GM19240 (cell line): ENCODE data around the gene SDK2.
A peak's percentile ranks its signal among the peaks of the same experiment; 100 is the strongest.
"Not testable (repeated sequence)": the region's sequence is repeated elsewhere in the genome, so short reads cannot be mapped to it uniquely, and the experiment has no call there.

ENCODE experiments used
- DNase-seq: peaks from one replicate; pipeline ENCODE4 v3.0.0; 2011; ENCODE audit warnings: low spot score; ENCODE audit not compliant: insufficient read length

The SDK2 gene

DNA sequence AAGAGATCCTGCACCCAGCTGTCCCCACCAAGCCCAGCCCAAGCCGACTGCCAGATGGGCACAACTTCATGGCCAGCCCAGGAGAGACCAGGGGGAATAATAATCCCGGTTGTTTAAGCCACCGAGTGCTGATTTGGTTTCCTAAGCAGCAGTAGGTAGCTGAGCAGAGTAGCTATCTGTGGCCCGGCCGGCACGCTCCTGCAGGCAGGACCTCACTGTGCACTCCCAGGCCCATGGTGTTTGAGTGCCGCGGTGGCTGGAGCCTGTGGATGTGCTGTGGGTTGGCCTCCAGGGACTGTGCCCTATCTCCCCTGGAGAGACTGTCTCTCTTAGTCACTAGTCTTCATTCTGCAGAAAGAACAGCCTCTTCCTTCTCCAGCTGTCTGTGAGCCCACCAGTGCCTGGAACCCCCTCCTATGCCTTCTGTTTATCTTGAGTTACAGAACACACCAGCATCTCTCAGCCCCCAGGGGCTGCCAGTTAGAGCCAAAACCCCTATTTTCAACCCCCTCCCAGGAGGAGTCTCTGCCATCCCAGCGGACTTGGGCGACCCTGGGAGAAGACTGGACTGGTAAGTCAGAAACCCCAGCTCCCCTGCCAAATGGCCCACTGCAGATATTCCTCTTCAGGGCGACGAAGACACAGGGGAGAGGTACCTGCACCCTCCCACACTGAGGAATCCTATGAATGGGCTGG, 152.0 kb downstream of the SDK2 start:
- DNase-seq: no peak

DNA sequence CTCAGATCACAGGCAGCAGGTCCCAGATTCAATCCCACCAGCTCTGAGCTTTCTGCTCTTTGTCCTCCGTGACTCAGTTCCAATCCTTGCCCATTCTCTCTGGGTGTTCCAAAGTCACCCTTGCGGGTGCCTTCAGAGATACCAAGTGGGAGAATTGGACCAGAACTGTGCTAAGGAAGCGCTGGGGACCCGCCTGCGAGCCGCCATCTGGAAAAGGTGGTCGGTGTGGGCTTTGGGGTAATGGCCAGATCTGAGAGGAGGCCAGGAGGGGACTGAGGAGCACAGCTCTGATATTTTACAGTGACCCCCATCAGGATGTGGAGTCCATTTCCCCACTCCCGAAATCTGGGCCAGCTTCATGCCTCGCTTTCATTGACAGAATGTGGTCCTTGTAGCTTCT, 152.6 kb downstream of the SDK2 start:
- no peak for DNase-seq

DNA sequence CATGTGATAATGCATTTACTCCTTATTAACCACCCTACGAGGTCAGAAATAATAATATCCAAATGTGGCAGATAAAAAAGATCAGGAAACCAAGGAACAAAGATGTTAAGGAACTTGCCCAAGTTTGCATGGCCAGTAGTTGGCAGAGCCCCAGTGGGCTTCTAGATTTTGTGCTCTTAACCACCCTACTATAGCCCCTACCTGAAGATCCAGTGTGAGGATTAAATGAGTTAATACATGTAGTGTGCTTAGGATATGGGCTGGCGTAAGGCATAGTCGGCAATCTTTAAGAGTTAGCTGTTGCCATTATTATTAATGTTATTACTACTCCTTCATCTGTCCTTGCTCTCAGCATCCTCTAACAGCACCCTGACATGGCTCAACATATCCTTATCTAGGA, 153.4 kb downstream of the SDK2 start:
- no peak for DNase-seq

DNA sequence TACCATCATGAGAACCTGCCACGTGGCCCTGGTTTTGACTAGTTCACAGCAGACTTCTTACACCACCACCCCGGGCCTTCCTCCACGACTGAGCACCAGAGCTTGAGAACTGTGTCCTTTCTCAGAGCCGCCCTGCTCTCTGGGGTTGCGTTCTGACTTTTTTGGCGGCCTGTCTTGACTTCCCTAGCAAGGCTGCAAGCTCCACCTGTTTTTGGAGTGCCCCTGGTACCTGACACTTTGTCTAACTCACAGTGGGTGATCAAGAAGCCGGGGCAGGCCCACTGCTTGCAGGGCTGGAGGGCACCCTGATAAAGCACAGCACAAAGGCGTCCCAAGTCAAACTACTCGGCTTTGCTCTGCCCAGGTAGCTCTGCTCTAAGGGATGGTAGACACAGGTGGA, 154.3 kb downstream of the SDK2 start:
- no peak for DNase-seq

DNA sequence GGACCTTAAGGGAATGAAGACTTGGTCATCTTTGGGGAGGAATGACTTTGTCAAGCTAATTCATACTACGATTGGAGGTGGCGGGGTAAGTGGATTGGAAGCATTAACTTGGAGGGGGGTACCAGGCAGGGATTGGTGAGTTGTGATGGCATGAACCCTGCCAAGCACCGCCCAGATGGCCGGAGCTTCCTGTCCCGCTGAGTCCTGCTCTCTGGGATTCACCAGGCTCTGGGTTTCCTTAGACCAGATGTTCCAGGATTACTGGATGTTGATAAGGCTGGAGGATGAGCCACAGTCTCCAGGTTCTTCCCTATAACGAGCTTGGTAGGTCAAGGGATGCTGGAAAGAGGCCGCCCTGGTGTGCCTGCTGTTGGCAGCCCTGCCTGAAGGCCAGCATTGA, 154.9 kb downstream of the SDK2 start:
- no peak for DNase-seq

DNA sequence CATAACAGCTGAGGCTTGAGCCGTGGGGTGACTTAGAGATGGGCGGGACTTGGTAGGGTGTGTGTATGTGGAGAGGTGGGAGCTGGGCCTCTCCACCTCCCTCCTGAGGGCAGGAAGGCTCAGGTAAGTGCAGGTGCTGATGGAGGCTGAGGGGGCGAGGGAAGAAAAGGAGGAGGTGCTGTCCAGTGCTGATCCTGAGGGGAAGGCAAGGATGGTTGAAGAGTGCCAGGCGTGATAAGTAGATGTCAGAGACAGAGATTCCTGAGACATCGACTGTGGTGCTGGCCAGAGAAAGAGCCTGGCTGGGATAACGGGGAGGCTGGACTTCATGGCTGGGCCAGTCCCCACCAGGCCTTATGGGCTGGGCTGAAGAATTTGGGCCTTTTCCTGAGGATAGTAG, 159.1 kb downstream of the SDK2 start:
- no peak for DNase-seq

DNA sequence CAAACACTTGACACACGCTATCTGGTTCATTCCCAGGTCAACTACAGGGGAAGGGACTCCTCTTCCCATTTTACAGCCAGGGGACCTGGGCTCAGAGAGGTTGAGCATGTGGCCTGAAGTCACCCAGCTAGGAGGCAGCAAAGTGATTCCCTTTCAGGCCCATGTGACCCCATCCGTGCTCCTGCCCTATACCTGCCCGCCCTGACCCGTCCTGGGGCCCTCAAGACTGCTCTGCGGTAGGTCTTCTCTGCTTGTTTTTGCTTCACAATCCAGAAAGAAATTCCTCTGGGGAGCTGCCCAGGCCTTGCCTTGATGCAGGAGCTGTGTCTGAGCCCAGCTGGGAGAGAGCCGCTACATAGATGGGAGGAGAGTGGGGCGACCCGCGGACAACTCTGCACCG, 161.4 kb downstream of the SDK2 start:
- no peak for DNase-seq

DNA sequence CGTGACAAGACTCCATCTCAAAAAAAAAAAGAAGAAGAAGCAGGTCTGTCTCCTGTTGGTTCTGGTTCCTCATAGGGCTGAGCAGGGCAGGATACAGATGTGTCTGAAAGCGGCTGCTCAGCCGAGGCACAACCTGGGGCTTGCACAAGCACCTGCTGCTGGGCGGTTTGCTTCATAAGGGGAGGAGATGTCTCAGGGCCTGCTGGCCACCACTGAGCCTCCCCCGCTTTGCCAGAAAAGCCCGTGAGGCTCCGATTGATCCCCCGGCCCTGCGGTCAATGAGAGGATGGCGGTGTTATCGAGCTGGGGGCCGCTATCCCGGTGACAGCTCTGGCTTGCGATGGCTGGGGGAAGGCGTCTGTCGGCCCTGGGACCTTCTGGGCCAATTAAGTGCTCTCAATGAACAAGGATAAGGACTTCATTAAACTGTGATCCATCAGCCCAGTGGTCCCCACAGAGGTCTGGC, 162.0 kb downstream of the SDK2 start:
- DNase-seq: no peak

DNA sequence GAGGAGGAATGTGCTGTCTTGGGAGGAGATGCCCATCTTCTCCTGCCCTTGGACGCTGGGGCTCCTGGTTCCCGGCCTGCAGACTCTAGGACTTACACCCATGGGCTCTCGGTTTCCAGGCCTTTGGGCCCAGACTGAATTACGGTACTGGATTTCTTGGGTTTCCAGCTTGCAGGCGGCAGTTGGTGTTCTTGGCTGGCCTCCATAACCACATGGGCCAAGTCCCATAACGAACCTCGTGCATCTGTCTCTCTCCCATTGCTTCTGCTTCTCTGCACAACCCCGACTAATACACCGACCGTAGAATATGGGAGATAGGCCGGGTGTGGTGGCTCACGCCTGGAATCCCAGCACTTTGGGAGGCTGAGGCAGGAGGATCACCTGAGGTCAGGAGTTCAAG, 162.6 kb downstream of the SDK2 start:
- no peak for DNase-seq

DNA sequence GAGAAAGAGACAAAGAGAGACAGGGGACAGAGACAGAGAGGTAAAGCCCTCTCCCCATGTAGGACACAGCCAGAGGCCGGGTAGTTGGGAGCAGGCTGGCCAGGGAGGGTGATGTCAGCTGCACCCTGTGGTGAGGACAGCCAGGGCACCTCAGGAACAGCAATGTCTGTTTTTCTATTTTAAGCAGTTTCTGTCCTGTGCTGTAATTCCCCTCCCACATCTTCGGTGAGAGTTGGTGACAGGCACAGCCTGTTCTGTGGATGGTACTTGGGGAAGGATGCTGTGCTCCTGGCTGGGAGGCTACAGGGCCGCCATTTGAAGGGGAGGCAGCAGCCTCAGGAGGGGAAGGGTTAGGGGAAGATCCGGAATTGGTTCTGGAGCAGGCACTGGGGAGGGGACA, 163.5 kb downstream of the SDK2 start:
- peak; percentile 10 for DNase-seq

DNA sequence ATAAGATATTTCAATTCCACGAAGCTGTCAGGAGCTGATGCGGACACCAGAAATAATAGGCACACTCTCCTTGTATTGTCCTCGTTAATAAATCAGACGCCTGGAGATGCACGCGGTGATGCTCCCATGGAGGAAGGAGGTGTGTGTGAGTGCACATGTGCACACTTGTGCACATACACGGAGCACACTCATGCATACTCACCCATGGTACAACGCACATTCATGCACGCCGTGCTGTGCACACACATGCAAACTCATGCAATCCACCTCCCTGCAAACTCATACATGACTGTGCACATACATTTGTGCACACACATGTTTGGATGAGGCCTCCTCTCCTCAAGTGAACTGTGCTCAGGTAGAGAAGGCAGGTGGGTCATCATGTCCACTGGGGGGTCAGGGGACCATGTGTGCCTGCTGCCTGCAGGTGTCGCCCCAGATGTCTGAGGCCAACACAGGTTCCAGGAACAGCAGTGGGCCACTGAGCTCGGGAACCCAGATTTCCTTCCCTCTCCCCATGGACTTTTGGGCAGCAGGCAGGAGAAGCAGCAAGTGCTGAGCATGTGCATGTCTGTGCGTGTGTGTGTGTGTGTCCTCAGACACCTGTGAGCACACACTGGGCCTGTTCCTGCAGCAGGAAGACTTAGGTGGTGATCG, 165.3 kb downstream of the SDK2 start:
- no peak for DNase-seq

DNA sequence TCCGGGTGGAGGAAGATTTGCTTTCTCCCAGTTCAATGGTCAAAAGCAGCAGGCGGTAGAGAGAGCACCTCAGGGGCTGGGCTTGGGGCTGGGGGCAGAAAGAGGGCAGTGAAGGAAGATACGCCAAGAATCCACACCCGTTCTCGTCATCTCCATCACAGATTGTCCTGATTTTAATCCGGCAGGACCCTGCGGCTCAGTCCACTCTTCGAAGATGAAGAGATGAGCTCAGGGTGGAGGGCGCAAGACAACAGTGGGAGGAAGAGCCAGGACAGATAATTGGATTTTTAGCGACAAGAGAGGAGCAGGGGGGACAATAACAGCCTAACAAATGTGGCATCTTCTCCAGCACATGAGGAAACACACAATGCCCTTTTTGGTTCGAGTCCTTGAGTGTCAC, 165.9 kb downstream of the SDK2 start:
- DNase-seq: no peak

DNA sequence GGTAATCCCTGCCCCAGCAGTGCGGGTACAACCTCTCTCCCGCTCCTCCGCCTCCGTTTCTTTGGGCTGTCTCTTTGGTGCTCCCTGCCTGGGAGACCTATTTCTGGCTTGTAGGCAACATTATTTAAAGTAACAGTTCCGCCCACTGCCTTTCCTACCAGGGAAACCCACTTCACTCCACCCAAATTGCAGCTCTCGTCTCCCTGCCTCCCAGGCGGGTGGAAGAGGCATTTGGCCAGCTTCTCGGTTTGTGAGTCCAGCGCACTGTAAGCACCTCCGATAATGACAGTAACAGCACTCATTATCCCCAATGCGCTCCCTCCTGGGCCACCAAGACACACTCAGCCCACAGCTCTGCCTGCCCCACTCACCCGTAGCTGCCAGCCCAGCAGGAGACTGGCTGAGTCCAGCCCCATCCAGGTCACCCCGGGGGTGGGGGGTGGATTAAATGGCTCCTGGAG, 167.3 kb downstream of the SDK2 start:
- no peak for DNase-seq

DNA sequence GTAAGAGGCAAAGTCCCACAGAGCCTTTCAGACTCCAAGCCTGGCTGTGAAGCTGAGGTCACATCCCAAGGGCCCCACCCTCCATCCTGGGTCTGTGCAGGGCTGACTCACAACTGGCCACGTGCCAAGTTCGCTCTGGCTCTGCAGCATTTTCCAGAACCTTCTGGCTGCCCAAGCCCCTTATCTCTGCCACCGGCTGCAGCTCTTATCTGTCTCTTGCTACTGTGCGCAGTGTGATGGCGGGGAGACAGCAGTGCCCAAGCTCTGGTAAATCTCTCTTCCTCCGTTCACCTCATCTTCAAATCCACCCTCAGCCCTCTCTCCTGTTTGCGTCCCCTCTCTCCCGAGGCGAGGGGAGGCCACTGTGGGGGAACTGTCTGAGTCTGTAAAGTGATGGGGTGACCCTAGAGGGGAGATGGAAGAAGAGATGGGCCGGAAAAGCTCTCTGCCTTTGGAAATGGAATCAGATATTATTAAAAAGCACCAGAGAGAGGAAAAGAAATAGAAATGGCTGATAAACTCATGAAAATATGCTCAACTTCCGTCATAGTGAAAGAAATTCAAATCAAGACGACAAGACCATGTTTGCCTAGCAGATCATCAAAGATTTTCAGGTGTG, 169.8 kb downstream of the SDK2 start:
- DNase-seq: no peak

DNA sequence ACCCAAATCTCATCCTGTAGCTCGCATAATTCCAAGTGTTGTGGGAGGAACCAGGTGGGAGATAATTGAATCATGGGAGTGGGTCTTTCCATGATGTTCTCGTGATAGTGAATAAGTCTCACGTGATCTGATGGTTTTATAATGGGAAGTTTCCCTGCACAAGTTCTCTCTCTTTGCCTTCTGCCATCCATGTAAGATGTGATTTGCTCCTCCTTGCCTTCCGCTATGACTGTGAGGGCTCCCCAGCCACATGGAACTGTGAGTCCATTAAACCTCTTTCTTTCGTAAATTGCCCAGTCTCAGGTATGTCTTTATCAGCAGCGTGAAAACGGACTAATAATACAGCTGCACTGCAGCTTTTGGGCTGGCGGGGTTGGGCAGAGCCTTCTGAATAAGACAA, 171.5 kb downstream of the SDK2 start:
- DNase-seq: not testable (repeated sequence)

DNA sequence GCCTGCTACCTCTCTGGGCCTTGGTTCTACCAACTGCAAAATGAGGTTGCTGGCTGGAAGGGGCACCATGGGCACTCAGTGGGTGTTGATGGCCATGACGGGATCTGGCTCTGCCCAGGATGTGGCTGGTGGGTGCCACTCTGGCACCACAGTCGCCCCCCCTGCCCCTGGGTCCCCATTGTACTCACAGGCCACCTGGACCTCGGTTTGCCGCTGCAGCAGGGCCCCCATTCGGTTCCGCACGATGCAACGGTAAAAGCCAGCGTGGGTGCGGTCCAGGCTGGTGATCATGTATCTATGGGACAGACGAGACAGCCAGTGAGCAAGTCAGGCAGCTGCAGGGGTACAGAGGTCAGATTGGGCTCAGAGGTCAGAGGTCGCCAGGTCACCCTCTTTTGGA, 172.3 kb downstream of the SDK2 start:
- DNase-seq: no peak

DNA sequence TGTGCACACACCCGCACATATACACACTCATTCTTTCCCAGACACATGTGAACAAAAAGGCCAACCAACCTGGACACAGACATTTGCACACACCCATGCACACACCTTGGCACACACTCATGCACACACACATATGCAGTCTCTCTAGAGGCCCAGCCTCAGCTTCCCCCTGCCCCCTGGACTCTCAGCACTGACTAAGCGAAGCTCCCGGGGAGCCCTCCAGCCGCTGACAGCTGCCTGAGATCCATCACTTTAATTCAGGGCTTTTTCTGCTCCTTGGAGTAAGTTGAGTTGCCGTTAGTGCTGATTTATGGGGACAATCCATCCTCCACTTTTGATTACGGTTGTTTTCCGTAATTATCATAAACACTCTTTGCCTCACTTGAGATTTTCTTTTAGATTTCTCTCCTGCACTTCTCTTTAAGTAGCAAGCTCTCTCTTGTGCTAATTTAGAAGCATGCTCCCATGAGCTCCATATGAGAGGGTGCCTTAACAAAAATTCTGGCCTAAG, 173.9 kb downstream of the SDK2 start:
- DNase-seq: no peak

DNA sequence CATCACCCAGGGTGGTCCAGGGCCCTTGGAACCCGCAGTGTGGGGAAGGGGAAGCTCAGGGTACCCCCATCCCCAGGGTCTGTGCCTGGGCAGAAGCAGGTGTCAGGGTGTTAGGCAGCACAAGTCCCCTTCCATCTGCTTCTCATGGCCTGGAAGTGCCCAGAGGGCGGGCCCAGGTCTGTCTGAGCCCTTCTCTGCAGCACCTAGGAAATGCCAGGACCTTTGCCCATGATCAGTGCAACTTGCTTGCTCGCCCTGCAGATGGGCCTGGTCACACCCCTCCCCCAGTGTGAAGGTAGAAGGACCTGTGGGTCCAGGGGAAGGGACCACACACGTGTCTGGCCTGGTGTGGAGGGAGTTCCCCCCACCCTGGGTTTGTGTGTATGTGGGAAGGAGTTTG, 174.9 kb downstream of the SDK2 start:
- DNase-seq: no peak

DNA sequence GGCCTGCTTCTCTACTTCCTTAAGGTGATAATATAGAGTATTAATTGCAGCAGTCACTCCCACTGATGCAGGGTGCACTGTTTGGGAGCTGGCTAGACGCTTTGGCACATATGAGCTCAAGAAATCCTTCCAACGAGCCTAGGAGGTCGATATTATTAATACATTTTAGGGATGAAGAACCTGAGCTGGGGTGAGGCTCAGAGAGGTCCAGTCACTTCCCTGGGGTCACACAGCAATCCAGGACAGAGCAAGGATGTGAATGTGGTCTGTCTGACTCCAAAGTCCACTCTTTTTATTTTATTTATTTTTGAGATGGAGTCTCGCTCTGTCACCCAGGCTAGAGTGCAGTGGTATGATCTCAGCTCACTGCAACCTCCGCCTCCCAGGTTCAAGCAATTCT, 176.0 kb downstream of the SDK2 start:
- no peak for DNase-seq

DNA sequence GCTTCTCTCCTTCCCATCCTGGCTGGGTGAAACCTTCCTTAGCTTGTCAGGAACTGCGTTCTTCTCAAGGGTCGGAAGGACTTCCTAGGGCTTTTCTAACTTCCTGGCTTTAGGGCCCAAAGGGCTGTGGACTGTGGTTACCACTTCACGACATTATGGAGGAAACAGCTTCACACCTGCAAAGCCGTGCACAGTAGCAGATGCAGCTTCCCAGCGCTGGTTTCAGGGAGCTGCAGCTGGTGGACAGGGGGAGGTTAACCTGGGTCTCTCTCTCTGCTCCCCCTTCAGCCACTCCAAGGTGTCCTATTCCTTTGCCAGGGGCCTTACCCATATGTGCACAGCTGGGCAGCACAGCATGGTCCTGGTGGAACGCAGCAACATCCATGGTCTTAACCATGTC, 176.6 kb downstream of the SDK2 start:
- DNase-seq: no peak

DNA sequence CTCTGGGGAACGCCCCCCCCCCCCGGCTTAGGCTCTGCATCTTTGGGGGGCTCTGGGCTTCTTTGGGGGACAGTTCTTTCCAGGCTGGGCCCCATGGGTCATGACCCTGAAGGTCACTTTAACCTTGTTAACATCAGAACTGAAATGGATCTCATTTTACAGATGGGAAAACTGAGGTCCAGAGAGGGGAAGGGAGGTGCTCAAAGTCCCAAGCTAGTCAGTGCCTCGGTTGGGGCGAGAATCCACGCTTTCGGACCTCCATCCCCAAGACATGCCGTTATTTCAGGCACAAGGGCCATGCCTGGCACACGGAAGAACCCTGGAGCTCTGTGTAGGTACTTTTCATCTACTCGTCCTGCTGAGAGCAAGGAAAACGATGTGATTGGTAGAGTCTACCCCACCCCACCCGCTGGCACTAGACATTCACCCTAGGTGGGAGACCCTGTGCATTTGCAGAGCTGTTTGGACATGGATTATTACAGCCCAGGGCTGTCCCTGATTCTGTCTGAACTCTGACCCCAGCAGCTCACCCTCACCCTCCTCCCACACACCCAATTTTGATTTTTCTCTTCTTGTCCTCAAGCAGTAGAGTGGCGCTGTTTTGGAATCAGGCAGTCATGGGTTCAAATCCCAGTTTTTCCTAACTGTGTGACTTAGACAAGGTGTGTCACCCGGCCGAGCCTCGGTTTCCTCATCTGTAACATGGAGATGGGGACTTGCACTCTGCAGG, 177.4 kb downstream of the SDK2 start:
- DNase-seq: no peak

DNA sequence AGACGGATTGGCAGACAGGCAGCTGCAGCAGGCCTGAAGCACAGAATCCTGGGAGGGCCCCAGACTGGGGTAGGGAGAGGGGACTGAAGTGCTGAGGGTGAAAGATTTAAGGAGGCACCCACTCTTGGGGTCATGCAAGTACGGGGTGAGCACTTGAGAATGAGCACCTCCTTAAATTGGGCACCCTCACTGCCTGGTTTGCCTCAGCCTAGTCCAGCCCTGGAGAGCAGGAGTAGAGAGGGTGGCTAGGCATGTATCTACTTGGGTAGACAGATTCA, 178.4 kb downstream of the SDK2 start:
- no peak for DNase-seq
